H9 (cell line): Measurements from ENCODE around the gene MSH3. TPM values are rescaled to one million over a fixed set of nuclear protein-coding genes. Genes with fewer than 3 reads are reported as not detected.

ENCODE experiments used
- DNase-seq: peaks from one replicate; pipeline ENCODE4 v3.0.0-alpha.2; 2017
- H2AFZ ChIP-seq: one replicate; pipeline ENCODE4 v1.6.1; 2013; ENCODE audit warnings: mild to moderate bottlenecking, low read length, control low read depth, moderate library complexity
- H2AK5ac ChIP-seq: 2 replicates; pipeline ENCODE4 v1.6.1; 2013; ENCODE audit warnings: low read length, control low read depth, mixed read lengths; ENCODE audit not compliant: insufficient read length
- H2BK120ac ChIP-seq: one replicate; pipeline ENCODE4 v1.6.1; 2013; ENCODE audit warnings: low read depth, mild to moderate bottlenecking, low read length, control low read depth, inconsistent platforms; ENCODE audit not compliant: poor library complexity, severe bottlenecking
- H2BK12ac ChIP-seq: 2 replicates; pipeline ENCODE4 v1.6.1; 2013; ENCODE audit warnings: low read length, control low read depth, mixed read lengths, low read depth; ENCODE audit not compliant: insufficient read length
- H2BK15ac ChIP-seq: 2 replicates; pipeline ENCODE4 v1.6.1; 2013; ENCODE audit warnings: low read depth, low read length, control low read depth
- H2BK20ac ChIP-seq: one replicate; pipeline ENCODE4 v1.6.1; 2013; ENCODE audit warnings: low read depth, mild to moderate bottlenecking, low read length, control low read depth, inconsistent platforms; ENCODE audit not compliant: poor library complexity, severe bottlenecking
- H2BK5ac ChIP-seq: 2 replicates; pipeline ENCODE4 v1.6.1; 2013; ENCODE audit warnings: low read length, control low read depth, mixed read lengths; ENCODE audit not compliant: insufficient read length
- H3K14ac ChIP-seq: 2 replicates; pipeline ENCODE4 v1.6.1; 2013; ENCODE audit warnings: low read length, control low read depth; ENCODE audit not compliant: insufficient read depth
- H3K18ac ChIP-seq: 2 replicates; pipeline ENCODE4 v1.6.1; 2013; ENCODE audit warnings: low read depth, mild to moderate bottlenecking, mixed read lengths, low read length, control low read depth; ENCODE audit not compliant: insufficient read length
- H3K23ac ChIP-seq: 2 replicates; pipeline ENCODE4 v1.6.1; 2013; ENCODE audit warnings: low read length, control low read depth, mixed read lengths, low read depth; ENCODE audit not compliant: insufficient read length
- H3K23me2 ChIP-seq: 2 replicates; pipeline ENCODE4 v1.6.1; 2013; ENCODE audit warnings: low read depth, mild to moderate bottlenecking, mixed read lengths, low read length, control low read depth; ENCODE audit not compliant: insufficient read length, poor library complexity, severe bottlenecking
- H3K27ac ChIP-seq: 2 replicates; pipeline ENCODE4 v1.5.1; 2013; ENCODE audit warnings: low read length, control low read depth, mixed read lengths, low read depth; ENCODE audit not compliant: insufficient read length
- H3K27me3 ChIP-seq: 2 replicates; pipeline ENCODE4 v1.6.1; 2013; ENCODE audit warnings: low read length, control low read depth, inconsistent platforms; ENCODE audit not compliant: insufficient read depth
- H3K4ac ChIP-seq: 2 replicates; pipeline ENCODE4 v1.6.1; 2013; ENCODE audit warnings: low read depth, mild to moderate bottlenecking, control low read depth, inconsistent platforms, low read length, moderate library complexity
- H3K4me1 ChIP-seq: 2 replicates; pipeline ENCODE4 v1.6.1; 2013; ENCODE audit warnings: low read length, control low read depth, inconsistent platforms; ENCODE audit not compliant: insufficient read depth
- H3K4me2 ChIP-seq: 2 replicates; pipeline ENCODE4 v1.6.1; 2013; ENCODE audit warnings: low read length, control low read depth, mixed read lengths; ENCODE audit not compliant: insufficient read length, insufficient read depth
- H3K56ac ChIP-seq: 2 replicates; pipeline ENCODE4 v1.6.1; 2013; ENCODE audit warnings: low read depth, mild to moderate bottlenecking, mixed read lengths, low read length, control low read depth; ENCODE audit not compliant: insufficient read length
- H3K79me1 ChIP-seq: 2 replicates; pipeline ENCODE4 v1.6.1; 2013; ENCODE audit warnings: low read depth, mild to moderate bottlenecking, moderate library complexity, low read length, control low read depth, inconsistent platforms; ENCODE audit not compliant: insufficient read depth, poor library complexity, severe bottlenecking
- H3K79me2 ChIP-seq: 2 replicates; pipeline ENCODE4 v1.6.1; 2013; ENCODE audit warnings: low read length, control low read depth, inconsistent platforms; ENCODE audit not compliant: insufficient read depth
- H3K9ac ChIP-seq: 2 replicates; pipeline ENCODE4 v1.6.1; 2013; ENCODE audit warnings: low read length, control low read depth, mixed read lengths; ENCODE audit not compliant: insufficient read length; ENCODE audit errors: extremely low read depth
- H3K9me3 ChIP-seq: one replicate; pipeline ENCODE4 v1.6.1; 2013; ENCODE audit warnings: low read depth, low read length, inconsistent platforms; ENCODE audit not compliant: control insufficient read depth
- H3T11ph ChIP-seq: one replicate; pipeline ENCODE4 v1.6.1; 2013; ENCODE audit warnings: mild to moderate bottlenecking, low read length, control low read depth, inconsistent platforms
- H4K20me1 ChIP-seq: one replicate; pipeline ENCODE4 v1.6.1; 2013; ENCODE audit not compliant: control insufficient read depth, insufficient read length, insufficient read depth
- H4K5ac ChIP-seq: 2 replicates; pipeline ENCODE4 v1.6.1; 2013; ENCODE audit warnings: low read depth, mild to moderate bottlenecking, mixed read lengths, low read length, control low read depth; ENCODE audit not compliant: insufficient read length
- H4K8ac ChIP-seq: replicated peaks from 2 replicates; pipeline ENCODE4 v1.6.1; 2013; ENCODE audit warnings: low read length, control low read depth, mixed read lengths, low read depth; ENCODE audit not compliant: insufficient read length
- H4K91ac ChIP-seq: 2 replicates; pipeline ENCODE4 v1.6.1; 2013; ENCODE audit warnings: low read depth, mild to moderate bottlenecking, moderate library complexity, mixed read lengths, low read length, control low read depth; ENCODE audit not compliant: insufficient read length
- H3K27ac Mint-ChIP-seq, 3 experiments: 2 replicates in 2 of 3; 3 replicates in 1 of 3; pipeline ENCODE4 v1.8.0; 2020 to 2021; ENCODE audit warnings: mixed read lengths in 3 of 3, mild to moderate bottlenecking in 1 of 3, moderate library complexity in 1 of 3
- H3K27me3 Mint-ChIP-seq: 2 replicates; pipeline ENCODE4 v1.8.0; 2021; ENCODE audit warnings: low read depth, mild to moderate bottlenecking, moderate library complexity, mixed read lengths
- H3K36me3 Mint-ChIP-seq, 3 experiments: 2 replicates in 2 of 3; 3 replicates in 1 of 3; pipeline ENCODE4 v1.8.0; 2020 to 2021; ENCODE audit warnings: low read depth in 3 of 3, mixed read lengths in 3 of 3; ENCODE audit not compliant: insufficient read depth in 1 of 3
- H3K4me1 Mint-ChIP-seq, 2 experiments: 2 replicates each; pipeline ENCODE4 v1.8.0; 2020; ENCODE audit warnings: mixed read lengths in 2 of 2
- H3K4me3 Mint-ChIP-seq, 2 experiments: 2 replicates in 1 of 2; 3 replicates in 1 of 2; pipeline ENCODE4 v1.8.0; 2020 to 2021; ENCODE audit warnings: mild to moderate bottlenecking in 2 of 2, mixed read lengths in 2 of 2, moderate library complexity in 1 of 2
- H3K9me3 Mint-ChIP-seq, 2 experiments: 2 replicates in 1 of 2; 3 replicates in 1 of 2; pipeline ENCODE4 v1.8.0; 2020; ENCODE audit warnings: mild to moderate bottlenecking in 2 of 2, mixed read lengths in 2 of 2, moderate library complexity in 1 of 2
- CTCF ChIP-seq: fragments of 200-600 bp; sonication (generic); conservative IDR thresholded peaks from 3 replicates; pipeline ENCODE4 v1.8.0; 2021; ENCODE audit warnings: antibody characterized with exemption, mild to moderate bottlenecking
- WGBS: extraction: QIAGEN DNeasy Blood & Tissue Kit; methylation state at CpG from one replicate; pipeline ENCODE4 v1.1.7; 2013; ENCODE audit warnings: missing lambda C conversion rate, low lambda C conversion rate, mixed read lengths; ENCODE audit not compliant: insufficient read length; ENCODE audit errors: extremely low coverage; 5-methylcytosine and 5-hydroxymethylcytosine counted together
- total RNA-seq: library from RNA; stranded (reverse); gene quantifications from 2 replicates; pipeline ENCODE4 v1.2.1, GENCODE V29; 2021

Gene MSH3
- total RNA-seq, 1 experiment from 2014 or later: 17.3 TPM

DNA sequence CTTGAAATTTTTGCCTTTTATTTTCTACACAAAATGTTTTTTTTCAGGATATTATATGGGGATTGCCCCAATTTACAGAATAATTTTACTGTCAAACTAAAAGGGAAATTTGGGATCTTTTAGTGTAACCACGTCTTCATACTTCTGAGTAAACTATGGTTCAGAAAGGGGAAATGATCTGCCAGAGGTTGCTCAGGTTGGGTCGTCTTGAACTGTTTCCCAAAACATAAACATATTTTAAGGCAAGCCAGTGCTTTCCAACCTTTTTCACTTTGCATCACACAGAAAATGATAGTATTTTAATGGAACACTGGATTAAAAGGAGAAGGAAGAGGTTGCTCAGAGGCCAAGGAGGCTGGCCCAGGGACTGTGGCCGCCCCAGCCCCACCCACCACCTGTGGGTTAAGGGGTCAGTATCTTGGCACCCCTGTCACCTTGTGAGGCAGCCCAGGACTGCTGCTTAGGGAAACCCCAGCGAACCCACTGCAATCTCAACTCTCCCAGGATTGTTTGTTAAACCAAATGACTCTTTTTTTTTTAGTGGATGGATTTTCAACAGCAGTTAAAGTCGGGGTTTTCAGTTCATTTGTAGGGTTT lies 143.1 kb downstream of the MSH3 start:
- no peak overlapping the region for H2BK120ac ChIP-seq
- TF ChIP-seq CTCF: no peak
- H3K9ac ChIP-seq: no peak overlapping the region
- no peak overlapping the region for H2BK5ac ChIP-seq
- H4K8ac ChIP-seq: no peak overlapping the region
- H2BK20ac ChIP-seq: no peak overlapping the region
- no peak overlapping the region for H3K4me2 ChIP-seq
- H3K27ac ChIP-seq: no peak overlapping the region
- no peak overlapping the region for H3K56ac ChIP-seq
- H3K27me3 Mint-ChIP-seq: no peaks in the 10 kb centered on the region
- H2AFZ ChIP-seq: no peak overlapping the region
- DNase-seq: no peak
- no peaks in the 10 kb centered on the region for H3K79me2 ChIP-seq
- no peak overlapping the region for H2BK12ac ChIP-seq
- H4K20me1 ChIP-seq: no peaks in the 10 kb centered on the region
- H4K91ac ChIP-seq: no peak overlapping the region
- no peaks in the 10 kb centered on the region for H3K9me3 ChIP-seq
- H3K4me1 ChIP-seq: peaks cover 2% of the 10 kb centered on the region; the same call in 1 of the 2 replicates
- no peaks in the 10 kb centered on the region for H3K23me2 ChIP-seq
- H3K14ac ChIP-seq: no peak overlapping the region
- no peak overlapping the region for H4K5ac ChIP-seq
- H2AK5ac ChIP-seq: no peak overlapping the region
- no CpG with 5 or more reads among the region's 5 CpGs for WGBS
- no peaks in the 10 kb centered on the region for H3K9me3 Mint-ChIP-seq
- no peak overlapping the region for H3K4me3 Mint-ChIP-seq
- H3K36me3 Mint-ChIP-seq: peaks cover 0 to 2% (median under 1%) of the 10 kb centered on the region in 3 experiments; a peak in 2 of 7 replicates
- H3K27ac Mint-ChIP-seq: peak overlapping the region in 1 of 3 experiments; percentile 45; a peak in 2 of 7 replicates
- H3K18ac ChIP-seq: no peak overlapping the region
- H3K23ac ChIP-seq: no peak overlapping the region
- H3K27me3 ChIP-seq: no peaks in the 10 kb centered on the region
- no peak overlapping the region for H2BK15ac ChIP-seq
- peaks cover 10 to 15% of the 10 kb centered on the region in 2 experiments for H3K4me1 Mint-ChIP-seq
- H3T11ph ChIP-seq: no peak overlapping the region
- no peaks in the 10 kb centered on the region for H3K79me1 ChIP-seq
- no peak overlapping the region for H3K4ac ChIP-seq
